HFFc6 (cell line): ENCODE data around the gene DGKQ. TPM values are rescaled to one million over a fixed set of nuclear protein-coding genes. Genes with fewer than 3 reads are reported as not detected.

Experiments used
- DNase-seq: peaks from one replicate; pipeline ENCODE4 v3.0.0-alpha.2; 2018
- H3K27ac Mint-ChIP-seq: 2 replicates; pipeline ENCODE4 v1.8.0; 2020; ENCODE audit warnings: mild to moderate bottlenecking, mixed read lengths
- H3K27me3 Mint-ChIP-seq: 2 replicates; pipeline ENCODE4 v1.8.0; 2021; ENCODE audit warnings: mild to moderate bottlenecking, moderate library complexity, mixed read lengths; ENCODE audit not compliant: insufficient read depth
- H3K36me3 Mint-ChIP-seq: 2 replicates; pipeline ENCODE4 v1.8.0; 2021; ENCODE audit warnings: low read depth, mixed read lengths
- H3K4me1 Mint-ChIP-seq: 2 replicates; pipeline ENCODE4 v1.8.0; 2020; ENCODE audit warnings: low read depth, mixed read lengths
- H3K4me3 Mint-ChIP-seq: 2 replicates; pipeline ENCODE4 v1.8.0; 2020; ENCODE audit warnings: mild to moderate bottlenecking, moderate library complexity, mixed read lengths
- H3K9me3 Mint-ChIP-seq: 2 replicates; pipeline ENCODE4 v1.8.0; 2020; ENCODE audit warnings: mild to moderate bottlenecking, mixed read lengths
- total RNA-seq, 6 experiments: library from RNA; stranded (reverse); fragmentation: NEBNext Ultra II Directional; extraction: Animal tissue kit (Norgen Biotek cat#: 25700); gene quantifications; 2 replicates in 1 of 6; 3 replicates in 5 of 6; pipeline ENCODE4 v1.2.3, GENCODE V29; 2021
- TF ChIP-seq, protein P1 (sequence below): fragments of 200-600 bp; sonication (generic); IDR thresholded peaks from 2 replicates; pipeline ENCODE4 v1.5.0; 2021; ENCODE audit warnings: antibody characterized with exemption, mild to moderate bottlenecking

DGKQ gene
- total RNA-seq, 6 experiments from 2014 or later, result 11.3 to 14.9 (median 13.1) TPM

DNA sequence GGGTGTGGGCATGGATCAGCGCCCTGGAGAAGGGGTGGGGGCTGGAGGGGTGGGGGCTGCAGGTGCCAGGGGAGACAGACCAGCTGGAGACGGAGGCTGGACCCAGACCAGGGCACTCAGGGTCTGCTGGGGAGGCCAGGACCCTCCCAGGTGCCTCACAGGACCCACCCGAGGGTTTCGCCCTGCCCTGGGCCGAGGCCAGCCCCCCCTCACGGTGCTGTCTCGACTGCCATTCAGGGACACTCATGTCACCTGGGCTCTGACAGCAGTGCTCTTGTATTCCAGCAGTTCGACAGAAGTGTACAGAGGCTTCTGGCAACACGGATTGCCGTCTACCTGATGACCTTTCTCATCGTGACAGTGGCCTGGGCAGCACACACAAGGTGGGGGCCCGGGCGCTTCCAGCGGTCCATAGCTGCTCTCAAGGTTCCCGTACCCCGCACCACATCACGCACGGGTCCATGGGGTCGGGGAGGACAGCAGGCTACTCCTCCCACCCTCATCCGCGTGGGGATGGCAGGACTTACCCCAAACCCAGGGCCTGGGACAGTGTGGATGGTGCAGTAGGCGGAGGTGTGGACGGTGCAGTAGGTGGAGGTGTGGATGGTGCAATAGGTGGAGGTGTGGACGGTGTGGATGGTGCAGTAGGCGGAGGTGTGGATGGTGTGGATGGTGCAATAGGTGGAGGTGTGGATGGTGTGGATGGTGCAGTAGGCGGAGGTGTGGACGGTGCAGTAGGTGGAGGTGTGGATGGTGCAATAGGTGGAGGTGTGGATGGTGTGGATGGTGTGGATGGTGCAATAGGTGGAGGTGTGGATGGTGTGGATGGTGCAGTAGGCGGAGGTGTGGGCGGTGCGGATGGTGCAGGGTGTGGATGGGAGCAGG, 23.0 kb downstream of the DGKQ start:
- Mint-ChIP-seq H3K27ac (no peak overlapping the region), H3K27me3 (no peaks in the 10 kb centered on the region; the same call in none of the 2 replicates), H3K9me3 (no peaks in the 10 kb centered on the region), H3K4me3 (no peak overlapping the region), H3K36me3 (peaks cover 5% of the 10 kb centered on the region; the same call in 1 of the 2 replicates), H3K4me1 (no peaks in the 10 kb centered on the region)
- no peak for DNase-seq
- TF ChIP-seq, protein P1, sequence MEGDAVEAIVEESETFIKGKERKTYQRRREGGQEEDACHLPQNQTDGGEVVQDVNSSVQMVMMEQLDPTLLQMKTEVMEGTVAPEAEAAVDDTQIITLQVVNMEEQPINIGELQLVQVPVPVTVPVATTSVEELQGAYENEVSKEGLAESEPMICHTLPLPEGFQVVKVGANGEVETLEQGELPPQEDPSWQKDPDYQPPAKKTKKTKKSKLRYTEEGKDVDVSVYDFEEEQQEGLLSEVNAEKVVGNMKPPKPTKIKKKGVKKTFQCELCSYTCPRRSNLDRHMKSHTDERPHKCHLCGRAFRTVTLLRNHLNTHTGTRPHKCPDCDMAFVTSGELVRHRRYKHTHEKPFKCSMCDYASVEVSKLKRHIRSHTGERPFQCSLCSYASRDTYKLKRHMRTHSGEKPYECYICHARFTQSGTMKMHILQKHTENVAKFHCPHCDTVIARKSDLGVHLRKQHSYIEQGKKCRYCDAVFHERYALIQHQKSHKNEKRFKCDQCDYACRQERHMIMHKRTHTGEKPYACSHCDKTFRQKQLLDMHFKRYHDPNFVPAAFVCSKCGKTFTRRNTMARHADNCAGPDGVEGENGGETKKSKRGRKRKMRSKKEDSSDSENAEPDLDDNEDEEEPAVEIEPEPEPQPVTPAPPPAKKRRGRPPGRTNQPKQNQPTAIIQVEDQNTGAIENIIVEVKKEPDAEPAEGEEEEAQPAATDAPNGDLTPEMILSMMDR, result no peak

DNA sequence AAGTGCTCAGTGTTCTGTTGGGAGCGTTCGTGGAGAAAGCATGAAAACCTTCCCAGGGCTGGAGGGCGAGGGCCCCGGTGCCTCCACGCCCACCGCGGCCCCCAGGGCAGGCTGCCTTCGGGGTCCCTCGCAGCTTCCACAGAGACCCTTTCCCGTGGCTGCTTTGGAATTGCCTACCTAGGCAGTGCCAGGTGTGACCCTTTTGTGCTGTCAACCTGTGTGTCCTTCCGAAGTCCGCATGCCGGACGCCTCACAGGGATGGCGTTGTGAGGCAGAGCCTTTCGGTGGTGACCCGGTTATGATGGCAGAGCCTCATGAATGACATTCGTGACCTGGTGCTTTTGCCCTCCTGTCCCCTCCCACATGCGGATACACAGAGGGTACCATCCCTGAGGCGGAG, 23.7 kb downstream of the DGKQ start:
- Mint-ChIP-seq H3K27me3 (peaks cover 3% of the 10 kb centered on the region), H3K27ac (no peak overlapping the region), H3K4me3 (no peak overlapping the region), H3K9me3 (no peaks in the 10 kb centered on the region), H3K36me3 (peaks cover 2% of the 10 kb centered on the region; the same call in 1 of the 2 replicates), H3K4me1 (no peaks in the 10 kb centered on the region)
- DNase-seq, result no peak
- TF ChIP-seq, protein P1, result no peak

DNA sequence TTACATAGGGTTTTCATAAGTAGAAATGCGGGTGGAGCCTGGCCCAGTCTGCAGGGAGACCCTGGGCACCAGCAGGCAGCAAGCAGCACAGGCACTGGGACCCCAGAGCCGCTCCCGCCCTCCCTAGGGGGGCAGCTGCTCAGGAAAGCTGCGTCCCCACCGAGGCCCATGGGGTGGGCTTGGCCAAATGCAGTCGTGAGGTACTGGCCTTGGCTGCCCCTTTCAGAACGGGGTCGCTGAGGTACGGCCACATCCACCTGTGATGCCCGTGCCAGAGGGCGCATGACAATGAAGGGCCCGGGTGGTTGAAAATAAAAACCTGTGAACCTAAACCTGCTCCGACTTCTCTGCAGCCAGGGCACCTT, 24.5 kb downstream of the DGKQ start:
- H3K36me3 Mint-ChIP-seq, result no peaks in the 10 kb centered on the region
- TF ChIP-seq, protein P1, result no peak

DNA sequence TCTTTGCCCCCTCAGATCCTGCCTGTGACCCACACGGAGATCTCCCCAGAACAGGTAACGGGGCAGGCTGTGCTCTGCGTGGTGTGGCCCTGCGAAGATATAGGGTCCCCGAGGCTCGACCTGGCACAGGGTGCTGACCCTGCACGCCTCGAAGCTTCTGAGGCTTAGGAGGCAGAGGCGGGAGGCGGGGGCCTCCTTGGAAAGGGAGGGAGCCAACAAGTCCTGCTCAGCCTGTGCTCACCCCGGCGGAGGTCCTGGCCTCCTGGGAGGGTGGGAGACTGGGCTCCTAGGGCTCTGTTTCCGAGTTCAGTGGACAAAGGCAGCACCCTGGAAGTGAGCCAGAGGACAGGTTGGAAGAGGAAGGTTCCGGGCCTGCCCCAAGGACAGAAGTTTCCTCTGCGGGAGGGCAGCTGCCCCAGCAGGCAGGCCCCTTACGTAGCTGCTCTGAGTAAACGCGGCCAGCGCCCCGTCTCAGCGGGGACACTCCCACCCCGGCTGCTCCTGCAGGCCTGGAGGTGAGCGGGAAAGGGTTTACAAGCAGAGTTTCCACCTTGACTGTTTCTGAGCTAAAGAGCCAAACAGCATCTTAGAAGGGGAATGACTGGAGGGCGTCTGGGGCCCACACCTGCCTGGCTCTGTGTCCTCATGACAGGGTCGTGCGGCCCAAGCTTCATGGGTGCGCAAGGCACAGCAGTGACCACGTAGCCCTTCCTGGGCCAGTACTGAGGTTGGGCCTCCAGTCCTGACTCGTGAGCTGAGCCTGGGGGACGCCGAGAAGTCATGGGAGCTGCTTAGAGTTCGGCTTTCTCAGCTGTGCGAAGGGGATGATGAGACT, 25.1 kb downstream of the DGKQ start:
- Mint-ChIP-seq H3K4me1 (no peaks in the 10 kb centered on the region), H3K36me3 (no peaks in the 10 kb centered on the region), H3K27me3 (peaks cover 6% of the 10 kb centered on the region), H3K4me3 (no peak overlapping the region), H3K9me3 (no peaks in the 10 kb centered on the region), H3K27ac (no peak overlapping the region)
- TF ChIP-seq, protein P1, result no peak
- DNase-seq, result no peak

More for the DNA sequence above, 24.5 kb downstream of the DGKQ start:
- no peak overlapping the region for H3K4me3 Mint-ChIP-seq
- no peaks in the 10 kb centered on the region for H3K4me1 Mint-ChIP-seq
- no peak overlapping the region for H3K27ac Mint-ChIP-seq
- no peaks in the 10 kb centered on the region for H3K9me3 Mint-ChIP-seq
- H3K27me3 Mint-ChIP-seq, result peaks cover 6% of the 10 kb centered on the region
- no peak for DNase-seq

DNA sequence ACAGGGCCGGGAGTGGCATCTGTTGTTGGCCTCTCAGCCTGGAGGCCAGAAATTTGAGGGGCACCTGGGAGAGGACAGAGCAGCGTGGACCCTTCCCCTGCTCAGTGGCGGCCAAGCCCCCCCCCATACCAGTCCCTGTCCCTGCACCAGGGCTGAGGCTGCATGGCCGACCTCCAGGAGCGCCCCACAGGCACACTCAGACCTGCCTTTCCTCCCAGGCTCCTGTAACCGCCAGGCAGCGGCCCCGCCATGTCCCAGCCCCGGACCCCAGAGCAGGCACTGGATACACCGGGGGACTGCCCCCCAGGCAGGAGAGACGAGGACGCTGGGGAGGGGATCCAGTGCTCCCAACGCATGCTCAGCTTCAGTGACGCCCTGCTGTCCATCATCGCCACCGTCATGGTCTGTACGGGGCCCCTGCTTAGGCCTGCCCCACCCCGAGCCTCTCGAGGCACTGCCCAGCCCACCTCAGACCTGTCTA, 25.8 kb downstream of the DGKQ start:
- no peak for DNase-seq
- H3K27ac Mint-ChIP-seq, result no peak overlapping the region
- TF ChIP-seq, protein P1, result no peak
- H3K4me1 Mint-ChIP-seq, result no peaks in the 10 kb centered on the region
- no peak overlapping the region for H3K4me3 Mint-ChIP-seq
- H3K9me3 Mint-ChIP-seq, result no peaks in the 10 kb centered on the region
- peaks cover 6% of the 10 kb centered on the region for H3K27me3 Mint-ChIP-seq
- no peaks in the 10 kb centered on the region for H3K36me3 Mint-ChIP-seq
